Choroid plexus epithelial cell (primary cell): ENCODE results near the gene RALGPS1.

Source experiments
- DNase-seq: peaks from one replicate; pipeline ENCODE4 v3.0.0-alpha.2; 2010; ENCODE audit warnings: low read depth
- H3K4me3 ChIP-seq: 2 replicates; pipeline ENCODE4 v1.5.1; 2011; ENCODE audit warnings: low read depth, mild to moderate bottlenecking, control low read depth, low read length, moderate library complexity
- TF ChIP-seq, protein P1 (sequence below): conservative IDR thresholded peaks from 2 replicates; pipeline ENCODE4 v1.5.1; 2011; ENCODE audit warnings: low read depth, mild to moderate bottlenecking, control low read depth, inconsistent platforms, low read length, moderate library complexity

The RALGPS1 gene

DNA sequence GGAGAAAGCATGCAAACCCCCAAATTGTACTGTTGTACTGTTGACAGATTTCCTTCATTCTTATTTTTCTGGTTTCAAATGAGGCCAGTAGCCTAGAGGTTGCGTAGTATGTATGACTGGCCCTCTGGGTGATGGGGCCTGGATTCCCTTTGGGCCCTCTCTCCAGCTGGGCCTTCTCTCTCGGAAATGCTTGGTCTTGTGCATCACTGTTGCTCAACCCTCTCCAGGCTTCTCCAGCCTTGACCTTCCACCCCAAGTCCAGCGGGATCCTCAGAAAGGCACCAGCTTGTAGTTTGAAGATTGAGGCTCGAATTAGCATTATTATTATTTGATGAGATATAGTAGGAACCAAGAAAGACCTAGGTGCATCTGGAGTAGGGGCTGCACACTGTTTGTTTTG, 120.8 kb downstream of the RALGPS1 start:
- TF ChIP-seq, protein P1, sequence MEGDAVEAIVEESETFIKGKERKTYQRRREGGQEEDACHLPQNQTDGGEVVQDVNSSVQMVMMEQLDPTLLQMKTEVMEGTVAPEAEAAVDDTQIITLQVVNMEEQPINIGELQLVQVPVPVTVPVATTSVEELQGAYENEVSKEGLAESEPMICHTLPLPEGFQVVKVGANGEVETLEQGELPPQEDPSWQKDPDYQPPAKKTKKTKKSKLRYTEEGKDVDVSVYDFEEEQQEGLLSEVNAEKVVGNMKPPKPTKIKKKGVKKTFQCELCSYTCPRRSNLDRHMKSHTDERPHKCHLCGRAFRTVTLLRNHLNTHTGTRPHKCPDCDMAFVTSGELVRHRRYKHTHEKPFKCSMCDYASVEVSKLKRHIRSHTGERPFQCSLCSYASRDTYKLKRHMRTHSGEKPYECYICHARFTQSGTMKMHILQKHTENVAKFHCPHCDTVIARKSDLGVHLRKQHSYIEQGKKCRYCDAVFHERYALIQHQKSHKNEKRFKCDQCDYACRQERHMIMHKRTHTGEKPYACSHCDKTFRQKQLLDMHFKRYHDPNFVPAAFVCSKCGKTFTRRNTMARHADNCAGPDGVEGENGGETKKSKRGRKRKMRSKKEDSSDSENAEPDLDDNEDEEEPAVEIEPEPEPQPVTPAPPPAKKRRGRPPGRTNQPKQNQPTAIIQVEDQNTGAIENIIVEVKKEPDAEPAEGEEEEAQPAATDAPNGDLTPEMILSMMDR, result no peak
- peak; percentile 73 for DNase-seq
- H3K4me3 ChIP-seq, result no peak overlapping the region

DNA sequence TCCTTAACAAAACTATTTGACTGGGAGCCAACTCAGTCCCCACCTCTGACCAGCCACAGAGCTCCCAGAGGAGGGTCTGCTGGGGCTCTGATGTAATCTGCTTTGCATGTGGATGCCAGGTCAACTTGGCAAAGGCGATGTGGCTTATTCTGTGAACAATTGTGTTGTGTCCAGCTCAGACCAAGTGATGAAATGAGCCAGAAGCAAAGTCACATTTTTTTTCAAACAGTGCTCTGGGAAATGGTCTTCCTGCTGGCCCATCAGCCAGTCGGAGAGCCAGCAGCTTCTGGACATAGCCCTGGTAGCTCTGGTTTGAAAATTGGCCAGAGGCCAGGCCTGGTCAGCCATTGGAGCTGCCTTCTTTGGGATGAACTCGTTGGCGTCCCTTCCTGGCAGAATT, 121.4 kb downstream of the RALGPS1 start:
- DNase-seq, result peak; percentile 65
- TF ChIP-seq, protein P1, result no peak

DNA sequence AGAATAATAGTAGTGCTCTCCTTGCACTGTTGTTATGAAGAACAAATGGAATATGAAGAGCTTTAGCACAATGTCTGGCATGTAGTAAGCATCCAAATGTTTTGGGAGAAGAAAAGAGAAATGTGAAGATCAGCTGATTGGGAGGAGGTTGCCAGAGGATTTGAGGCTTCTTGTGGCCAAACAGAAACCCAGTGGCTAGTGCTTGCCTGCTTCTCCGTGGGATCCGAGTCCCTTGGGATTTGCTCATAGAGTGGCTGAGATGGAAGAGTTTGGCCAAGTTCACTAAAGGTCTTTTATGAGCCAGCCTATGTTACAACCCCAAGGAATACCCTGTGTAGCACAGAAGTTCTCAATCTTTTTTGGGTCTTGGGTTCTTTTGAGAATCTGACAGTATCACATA, 121.9 kb downstream of the RALGPS1 start:
- DNase-seq, result no peak
- TF ChIP-seq, protein P1, result no peak
- no peak overlapping the region for H3K4me3 ChIP-seq

More for the DNA sequence above, 121.4 kb downstream of the RALGPS1 start:
- H3K4me3 ChIP-seq, result no peak overlapping the region

DNA sequence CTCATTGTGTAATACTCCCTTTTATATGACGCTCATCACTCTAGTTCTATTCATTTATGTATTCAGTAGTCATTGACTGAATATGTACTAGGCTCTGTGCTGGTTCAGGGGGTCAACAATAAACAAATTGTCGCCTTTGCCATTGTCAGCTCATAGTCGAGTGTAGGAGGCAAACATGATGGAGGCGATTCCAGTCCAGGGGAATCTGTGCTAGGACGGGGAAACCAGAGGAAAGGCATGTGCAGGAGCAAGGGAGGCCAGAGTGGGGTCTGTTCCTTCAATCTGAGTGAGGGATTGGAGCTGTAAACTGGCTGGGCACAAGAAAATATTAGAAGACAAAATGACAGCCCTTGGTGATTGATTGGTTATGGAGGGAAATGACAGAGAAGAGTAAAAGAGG, 123.9 kb downstream of the RALGPS1 start:
- TF ChIP-seq, protein P1, result no peak
- DNase-seq, result no peak
- H3K4me3 ChIP-seq, result no peak overlapping the region

DNA sequence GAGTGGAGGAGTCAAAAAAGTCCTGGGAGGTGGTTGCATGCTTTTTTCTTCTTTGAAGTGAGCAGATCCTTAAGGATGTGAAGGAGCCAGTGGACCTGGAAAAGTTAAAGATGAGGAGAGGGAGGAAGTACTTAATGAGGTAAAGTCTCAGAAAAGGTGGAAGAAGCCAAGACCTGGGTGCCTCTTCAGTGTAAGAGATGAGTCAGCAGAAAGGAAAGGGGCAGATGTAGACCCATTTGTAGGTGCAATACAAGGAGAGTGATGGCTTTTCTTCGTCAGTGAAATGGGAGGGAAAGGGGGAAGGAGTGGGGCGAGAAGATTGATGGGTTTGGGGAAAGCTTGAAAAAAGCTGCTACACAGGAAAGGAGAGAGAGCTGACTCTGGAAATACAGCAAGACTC, 124.9 kb downstream of the RALGPS1 start:
- H3K4me3 ChIP-seq, result no peak overlapping the region
- TF ChIP-seq, protein P1, result no peak
- DNase-seq, result no peak

DNA sequence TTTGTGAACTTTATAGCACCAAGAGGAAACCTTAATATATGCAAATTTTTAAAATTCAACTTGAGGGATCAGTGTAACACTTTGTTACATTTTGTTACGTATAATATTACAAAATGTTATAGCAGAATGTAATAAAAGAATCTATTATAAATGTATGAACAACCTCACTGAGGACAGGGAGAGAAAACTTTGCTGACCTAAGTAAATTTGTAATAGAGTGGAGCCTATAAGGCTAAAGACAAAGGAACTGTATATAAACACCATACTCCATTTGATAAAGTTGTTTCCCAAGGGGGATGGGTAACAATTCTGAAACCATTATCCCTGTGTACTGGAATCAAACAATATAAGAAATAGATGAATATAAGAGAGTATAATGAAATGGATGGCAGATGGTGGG, 130.6 kb downstream of the RALGPS1 start:
- TF ChIP-seq, protein P1, result no peak
- no peak for DNase-seq
- H3K4me3 ChIP-seq, result no peak overlapping the region

DNA sequence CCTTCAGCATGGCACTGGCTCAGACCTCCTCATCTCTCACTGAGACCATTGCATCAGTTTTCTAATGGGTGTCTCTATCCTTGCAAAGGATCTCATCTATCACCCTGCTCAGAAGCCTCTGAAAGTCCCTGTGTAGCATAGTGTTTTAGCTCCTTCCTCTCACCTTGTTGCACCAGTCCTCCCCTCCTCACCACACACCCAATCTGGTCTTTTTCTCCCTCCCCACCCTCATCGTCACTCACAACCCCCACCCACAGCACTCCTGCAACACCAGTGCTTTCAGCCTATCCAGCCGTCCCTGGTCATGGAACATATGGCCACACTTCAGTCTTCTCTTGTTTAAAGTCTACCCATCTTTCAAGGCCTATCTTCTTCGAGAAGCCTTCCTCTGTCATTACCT, 133.4 kb downstream of the RALGPS1 start:
- TF ChIP-seq, protein P1, result no peak
- no peak for DNase-seq
- no peak overlapping the region for H3K4me3 ChIP-seq
